Stimulated activated CD4-positive, alpha-beta T cell treated with anti-CD3 and anti-CD28 coated beads, Interleukin-15, amount 100 ng/mL, for 24 hours (primary cell): ENCODE results near the gene KLF14.
"Not testable (repeated sequence)": the region's sequence is repeated elsewhere in the genome, so short reads cannot be mapped to it uniquely, and the experiment has no call there.

Experiments used
- DNase-seq: peaks from one replicate; pipeline ENCODE4 v3.0.0-alpha.2; 2020

KLF14 gene

GRCh38 chr7:130733931-130734814, at the start of gene KLF14:
Gene KLF14 (minus strand): TSS chr7:130734207. CDS start chr7:130734033, 174 bp downstream.
- peak; percentile 47 for DNase-seq

DNA sequence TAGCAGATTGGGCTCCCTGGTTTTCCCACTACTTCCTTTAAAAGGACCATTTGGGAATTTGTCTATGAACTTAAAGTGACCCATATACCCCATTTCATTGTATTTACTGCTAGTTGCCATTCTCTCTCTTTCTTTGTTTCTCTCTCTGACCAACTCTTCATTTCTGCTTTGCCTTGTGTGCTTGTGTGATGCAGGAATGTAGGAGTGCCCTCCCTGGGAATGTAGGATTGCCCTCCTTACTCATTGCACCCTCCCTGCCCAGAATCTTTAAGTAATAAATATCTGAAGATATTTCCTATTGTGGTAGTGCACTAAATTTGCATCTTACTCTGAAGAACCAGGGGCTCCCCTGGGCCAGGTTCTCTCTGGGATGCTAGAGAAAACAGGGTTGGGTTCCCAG, 47.3 kb upstream of the KLF14 start:
- DNase-seq, result no peak

GRCh38 chr7:130777426-130777825, 43.4 kb upstream of the KLF14 start:
- DNase-seq, result no peak

GRCh38 chr7:130772456-130772855, 38.4 kb upstream of the KLF14 start:
- not testable (repeated sequence) for DNase-seq

GRCh38 chr7:130768854-130769253, 34.8 kb upstream of the KLF14 start:
- no peak for DNase-seq

DNA sequence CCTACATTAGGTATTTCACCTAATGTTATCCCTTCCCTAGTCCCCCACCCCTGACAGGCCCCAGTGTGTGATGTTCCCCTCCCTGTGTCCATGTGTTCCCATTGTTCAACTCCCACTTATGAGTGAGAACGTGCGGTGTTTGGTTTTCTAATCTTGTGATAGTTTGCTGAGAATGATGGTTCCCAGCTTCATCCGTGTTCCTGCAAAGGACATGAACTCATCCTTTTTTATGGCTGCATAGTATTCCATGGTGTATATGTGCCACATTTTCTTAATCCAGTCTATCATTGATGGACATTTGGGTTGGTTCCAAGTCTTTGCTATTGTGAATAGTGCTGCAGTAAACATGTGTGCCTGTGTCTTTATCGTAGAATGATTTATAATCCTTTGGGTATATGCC, 30.6 kb upstream of the KLF14 start:
- DNase-seq, result not testable (repeated sequence)

DNA sequence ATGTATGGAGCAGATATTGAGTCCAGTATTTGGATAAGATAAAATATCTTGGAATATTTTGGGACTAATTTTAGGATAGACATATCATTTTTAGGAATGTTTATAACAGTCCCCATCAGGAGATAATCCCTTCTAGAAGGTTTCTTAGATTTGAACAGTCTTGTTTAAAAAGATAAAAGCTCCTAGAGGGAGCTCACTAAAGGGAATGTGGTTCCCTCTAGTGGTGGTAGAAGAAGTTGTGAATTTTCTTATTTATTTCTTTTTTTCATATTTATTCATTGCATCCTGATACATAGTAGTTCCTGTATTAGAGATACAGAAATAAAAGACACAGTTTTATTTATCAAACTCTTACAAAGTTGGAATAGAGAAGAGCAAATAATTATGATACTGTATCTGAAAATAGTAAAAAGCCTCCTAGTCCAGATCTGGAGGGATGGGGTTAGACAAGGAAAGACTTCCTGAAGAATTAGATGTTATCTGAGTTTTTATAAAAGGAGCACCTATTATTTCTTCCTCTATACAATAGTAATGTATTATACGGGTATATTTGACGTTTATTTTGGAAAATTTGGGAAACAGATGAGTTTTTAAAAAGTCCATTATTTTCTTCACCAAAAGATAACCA, 24.5 kb upstream of the KLF14 start:
- no peak for DNase-seq

GRCh38 chr7:130756316-130756715, 22.3 kb upstream of the KLF14 start:
- no peak for DNase-seq

DNA sequence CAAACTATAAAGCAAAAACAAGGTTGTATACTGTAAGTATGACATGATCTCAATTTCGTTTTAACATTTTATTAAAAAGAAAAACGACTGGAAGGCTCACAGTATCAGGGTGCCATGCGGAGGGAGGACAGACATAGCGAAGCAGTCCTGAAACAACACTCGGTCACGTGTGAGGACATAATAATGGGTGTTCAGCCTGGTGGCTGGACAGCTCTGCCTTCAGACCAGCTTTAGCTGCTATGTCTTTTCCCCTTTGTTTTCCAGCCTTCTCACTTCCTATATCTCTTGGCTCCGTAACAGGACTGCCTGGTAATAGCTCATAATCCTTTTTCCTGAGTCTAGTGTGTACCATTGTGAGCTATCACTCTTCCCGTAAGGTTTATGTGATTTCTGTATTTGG, 18.4 kb upstream of the KLF14 start:
- no peak for DNase-seq

- no peak for DNase-seq
Measured at GRCh38 chr7:130750755-130751154, 16.7 kb upstream of the KLF14 start.

DNA sequence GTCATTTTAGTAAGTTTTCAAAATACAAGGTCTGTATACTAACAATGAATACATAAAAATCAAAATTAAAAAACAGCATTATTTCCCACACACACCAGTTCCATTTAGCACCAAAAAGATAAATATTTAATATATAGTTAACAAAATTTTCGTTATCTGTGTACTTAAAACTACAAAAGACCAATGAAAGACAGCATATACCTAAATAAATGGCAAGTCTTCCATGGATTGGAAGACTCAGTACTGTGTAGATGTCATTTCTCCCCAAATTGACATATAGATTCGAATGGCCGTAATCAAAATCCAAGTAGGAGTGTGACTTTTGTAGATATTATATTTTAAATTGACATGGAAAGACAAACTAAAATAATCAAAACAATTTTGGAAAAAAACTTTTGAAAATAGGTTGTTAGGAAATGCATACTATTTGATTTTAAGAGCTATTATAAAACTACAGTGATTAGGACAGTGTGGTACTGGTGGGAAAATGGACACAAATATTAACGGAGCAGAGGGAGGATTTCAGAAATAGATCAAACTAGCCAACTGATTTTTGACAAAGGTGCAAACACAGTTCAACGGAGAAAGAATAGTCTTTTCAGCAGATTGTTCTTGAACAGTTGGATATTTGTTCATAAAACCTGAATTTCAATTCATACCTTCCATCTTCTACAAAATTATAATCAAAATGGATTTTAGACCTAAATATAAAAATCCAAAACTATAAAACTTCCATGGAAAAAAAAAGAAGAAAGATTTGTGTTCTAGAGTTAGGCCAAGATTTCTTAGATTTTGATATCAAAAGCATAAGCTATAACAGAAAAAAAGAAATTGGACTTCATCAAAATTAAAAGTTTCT, 14.8 kb upstream of the KLF14 start:
- no peak for DNase-seq

GRCh38 chr7:130741331-130741995, 7.5 kb upstream of the KLF14 start:
- no peak for DNase-seq

DNA sequence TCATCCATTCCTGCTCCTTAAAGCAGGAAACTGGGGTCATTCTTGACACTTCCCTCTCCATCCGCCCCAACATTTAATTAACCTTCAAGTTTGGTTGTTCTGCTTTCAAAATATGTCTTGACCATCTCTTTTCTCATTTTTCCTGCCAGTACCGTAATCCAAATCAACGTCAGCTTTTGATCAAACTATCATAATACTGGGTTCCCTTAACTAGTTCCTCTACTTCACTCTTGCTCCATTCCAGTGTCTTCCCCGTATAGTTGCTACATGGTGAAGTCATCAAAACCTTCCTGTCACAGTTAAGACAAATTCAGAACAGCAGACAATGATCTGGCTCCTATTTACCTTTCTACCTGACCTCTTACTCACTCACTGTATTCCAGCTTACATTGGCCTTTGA, 6.6 kb upstream of the KLF14 start:
- DNase-seq, result no peak

DNA sequence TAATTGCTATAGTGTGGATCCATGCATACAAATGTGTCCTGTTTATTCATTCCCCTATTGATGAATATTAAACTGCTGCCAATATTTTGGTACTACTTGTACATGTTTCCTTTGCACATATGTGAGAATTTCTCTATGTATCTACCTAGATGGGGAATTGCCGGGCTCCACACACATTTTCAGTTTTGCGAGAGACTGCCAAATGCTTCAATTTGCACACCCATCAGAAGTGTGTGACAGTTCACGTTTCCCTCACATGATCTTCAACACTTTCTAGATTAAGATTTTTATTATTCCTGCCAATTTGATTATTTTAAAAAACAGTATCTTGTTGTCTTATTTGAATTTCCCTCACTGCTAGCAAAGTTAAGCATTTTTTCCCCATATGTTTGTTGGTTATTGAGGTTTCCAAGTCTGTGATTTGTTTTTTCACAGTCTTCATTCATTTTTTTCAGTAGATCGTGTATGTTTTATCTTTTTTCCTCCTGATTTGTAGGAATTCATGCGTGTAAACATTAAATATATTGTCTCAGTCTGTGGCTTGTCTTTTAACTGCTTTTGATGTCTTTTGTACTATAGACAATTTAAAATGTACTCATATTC, 2.4 kb upstream of the KLF14 start:
- no peak for DNase-seq

DNA sequence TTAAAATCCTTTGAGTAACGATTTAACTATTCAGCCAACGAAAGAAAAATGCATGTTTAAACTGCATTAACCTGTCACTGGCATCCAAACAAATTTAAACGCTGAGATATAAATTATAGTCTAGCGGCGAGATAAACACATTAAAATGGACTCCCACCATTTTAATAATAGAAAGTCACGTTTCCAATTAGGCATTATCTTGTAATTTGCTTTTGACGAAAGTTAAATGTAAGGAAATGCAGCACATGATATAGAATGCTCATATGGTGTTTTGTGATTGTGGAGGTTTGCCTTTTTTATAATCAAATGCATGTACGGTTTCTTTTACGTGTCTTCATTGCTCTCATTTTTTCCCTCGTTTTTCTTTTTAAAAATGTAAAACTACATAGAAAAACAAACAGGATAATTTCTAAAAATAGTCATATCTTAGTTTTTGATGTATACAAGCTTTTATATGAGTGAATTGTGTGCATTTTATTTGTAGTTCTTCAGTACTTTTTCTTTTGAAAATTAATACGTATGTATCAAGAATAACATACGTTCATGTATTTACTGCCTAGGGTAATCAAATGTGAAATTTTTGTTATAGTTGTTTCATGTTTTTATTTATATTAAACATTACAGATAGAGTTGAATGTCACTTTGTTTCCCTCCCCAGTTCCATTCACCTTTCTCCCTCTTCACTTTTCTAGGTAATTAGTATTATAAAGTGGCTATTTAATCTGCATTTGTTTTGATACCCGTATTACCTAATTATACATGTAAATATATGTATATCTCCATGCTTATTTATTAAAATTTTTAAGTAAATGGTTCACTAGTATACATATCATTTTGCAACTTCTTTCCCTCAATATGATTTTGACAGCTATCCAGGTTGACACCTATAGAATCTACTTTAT, 1.1 kb upstream of the KLF14 start:
- no peak for DNase-seq

DNA sequence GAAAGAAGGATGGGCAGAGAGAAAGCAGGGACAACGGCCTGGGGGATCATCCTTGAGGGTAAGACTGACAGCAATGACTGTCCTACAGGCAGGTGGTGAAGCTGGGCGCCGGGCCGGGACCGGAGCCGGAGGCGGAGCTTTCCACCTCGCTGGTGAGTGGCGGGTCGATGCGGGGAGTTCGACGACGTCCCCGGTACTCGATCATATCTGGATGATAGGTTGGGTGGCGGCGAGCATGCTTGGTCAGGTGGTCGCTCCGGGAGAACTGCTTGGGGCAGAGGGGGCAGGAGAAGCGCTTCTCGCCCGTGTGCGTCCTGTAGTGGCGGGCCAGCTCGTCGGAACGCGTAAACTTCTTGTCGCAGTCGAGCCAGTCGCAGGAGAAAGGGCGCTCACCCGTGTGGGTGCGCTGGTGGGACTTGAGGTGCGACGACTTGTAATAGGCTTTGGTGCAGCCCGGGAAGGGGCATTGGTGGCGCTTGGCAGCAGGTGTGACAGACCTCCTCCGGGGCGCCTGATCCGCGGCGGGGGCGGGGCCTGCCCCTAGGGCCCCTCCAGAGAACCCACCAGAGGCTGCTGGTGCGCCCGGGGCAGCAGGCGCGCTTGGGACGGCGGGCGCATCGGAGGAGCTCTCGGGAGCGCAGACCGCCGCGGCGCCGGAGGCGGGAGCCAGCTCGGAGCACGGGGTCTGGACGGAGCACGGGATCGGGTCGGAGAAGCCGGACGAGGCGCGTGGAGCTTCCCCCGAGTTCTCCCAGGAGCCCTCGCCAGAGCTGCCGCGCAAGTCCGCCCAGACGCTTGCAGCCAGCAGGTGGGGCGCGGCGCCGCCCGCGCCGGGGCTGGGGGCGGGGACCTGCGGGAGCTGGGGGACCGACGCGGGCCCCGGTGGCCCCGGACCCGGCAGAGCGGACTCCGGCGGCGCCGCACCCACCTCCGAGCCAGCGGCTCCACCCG, 752 bp downstream of the KLF14 start:
- peak; percentile 57 for DNase-seq

DNA sequence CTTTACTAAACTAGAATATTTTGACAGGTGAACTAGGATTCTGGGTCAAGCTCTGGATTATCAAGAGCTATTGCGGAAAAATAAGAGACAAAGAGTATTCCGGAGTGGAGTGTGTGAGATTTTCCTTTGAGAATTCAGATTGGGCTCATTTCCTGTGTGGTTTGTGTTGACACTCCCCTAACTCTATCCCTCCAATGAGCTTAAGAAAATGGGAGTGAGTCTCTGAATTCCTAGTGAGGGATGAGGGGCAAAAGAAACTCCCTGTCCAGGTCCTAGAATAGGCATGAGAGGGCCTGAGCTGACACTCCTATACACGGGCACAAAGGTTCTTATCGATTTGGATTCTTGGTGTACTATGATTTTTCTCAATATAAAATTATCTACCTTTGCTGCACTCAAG, 10.2 kb downstream of the KLF14 start:
- DNase-seq, result no peak

DNA sequence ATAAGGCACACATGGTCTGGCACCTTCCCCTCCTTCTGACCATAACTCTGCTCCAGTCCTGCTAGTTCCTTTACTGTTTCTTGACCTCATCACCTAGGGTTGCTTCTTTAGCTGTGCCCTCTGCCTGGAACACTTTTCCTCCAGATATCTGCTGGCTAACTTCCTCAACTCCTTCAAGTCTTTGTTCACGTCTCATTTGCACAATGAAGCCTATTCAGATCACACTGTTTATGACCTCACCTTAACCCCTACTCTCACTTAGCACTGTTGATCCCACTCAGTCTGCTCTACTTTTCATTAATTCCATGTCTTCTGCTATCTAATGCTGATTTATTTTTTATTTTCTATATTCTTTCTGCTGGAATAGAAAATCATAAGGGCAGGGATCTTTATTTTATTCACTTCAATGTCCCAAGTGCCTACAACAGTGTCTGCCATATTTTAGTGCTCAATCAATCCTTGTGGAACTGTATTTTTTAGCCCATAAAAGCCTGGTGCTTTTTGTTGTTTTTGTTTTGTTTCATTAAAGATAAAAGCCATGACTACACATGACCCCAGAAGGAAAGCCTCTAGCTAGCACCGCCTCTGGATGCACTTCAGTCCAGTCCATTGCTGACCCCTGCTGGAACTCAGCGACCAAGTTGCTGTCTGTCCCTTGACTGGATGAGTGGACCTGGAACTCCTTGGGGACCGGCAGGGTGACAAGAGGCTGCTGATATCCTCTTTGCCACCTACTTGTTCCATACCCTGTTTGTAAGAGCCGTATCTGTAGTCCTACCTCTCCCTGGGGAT, 12.3 kb downstream of the KLF14 start:
- peak; percentile 38 for DNase-seq

DNA sequence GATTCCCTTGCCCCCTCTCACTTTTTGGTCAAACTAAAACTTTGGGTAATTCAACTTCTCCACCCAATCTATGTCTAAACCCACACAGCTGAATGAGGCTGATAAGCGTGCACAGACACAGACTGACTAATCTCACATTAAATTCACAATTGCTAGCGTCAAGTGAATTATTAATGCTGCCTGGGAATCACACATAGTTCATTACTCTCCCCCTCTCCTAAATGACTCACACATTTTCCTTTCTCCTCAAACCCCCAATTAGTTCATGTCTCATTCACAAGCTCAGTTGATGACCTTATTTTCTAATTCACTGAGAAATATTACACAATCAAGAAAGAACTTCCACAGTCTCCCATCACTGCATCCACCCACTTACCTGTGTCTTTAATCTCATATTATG, 14.5 kb downstream of the KLF14 start:
- no peak for DNase-seq
